ENCODE results near the gene NOTO.

Gene NOTO

DNA sequence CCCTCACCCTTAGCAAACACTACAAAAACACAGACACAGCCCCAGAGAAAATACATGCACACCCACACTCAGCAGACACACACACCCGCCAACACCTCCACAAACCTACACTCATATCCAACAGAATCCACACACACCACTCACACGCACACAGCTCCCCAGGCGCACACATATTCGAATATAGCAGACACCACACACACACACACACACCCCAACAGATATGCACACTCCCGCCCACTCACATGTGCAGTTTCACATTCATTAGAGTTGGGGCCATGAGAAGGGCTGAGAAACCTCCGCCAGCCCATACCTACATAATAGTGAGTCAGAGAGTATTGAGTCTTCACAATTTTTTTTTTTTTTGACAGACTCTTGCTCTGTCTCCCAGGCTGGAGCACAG, 29.4 kb upstream of the NOTO start:
- H3K4me3 ChIP-seq (ENCODE audit: low read depth, low read length): no peak overlapping the region
- TF ChIP-seq, protein P1, sequence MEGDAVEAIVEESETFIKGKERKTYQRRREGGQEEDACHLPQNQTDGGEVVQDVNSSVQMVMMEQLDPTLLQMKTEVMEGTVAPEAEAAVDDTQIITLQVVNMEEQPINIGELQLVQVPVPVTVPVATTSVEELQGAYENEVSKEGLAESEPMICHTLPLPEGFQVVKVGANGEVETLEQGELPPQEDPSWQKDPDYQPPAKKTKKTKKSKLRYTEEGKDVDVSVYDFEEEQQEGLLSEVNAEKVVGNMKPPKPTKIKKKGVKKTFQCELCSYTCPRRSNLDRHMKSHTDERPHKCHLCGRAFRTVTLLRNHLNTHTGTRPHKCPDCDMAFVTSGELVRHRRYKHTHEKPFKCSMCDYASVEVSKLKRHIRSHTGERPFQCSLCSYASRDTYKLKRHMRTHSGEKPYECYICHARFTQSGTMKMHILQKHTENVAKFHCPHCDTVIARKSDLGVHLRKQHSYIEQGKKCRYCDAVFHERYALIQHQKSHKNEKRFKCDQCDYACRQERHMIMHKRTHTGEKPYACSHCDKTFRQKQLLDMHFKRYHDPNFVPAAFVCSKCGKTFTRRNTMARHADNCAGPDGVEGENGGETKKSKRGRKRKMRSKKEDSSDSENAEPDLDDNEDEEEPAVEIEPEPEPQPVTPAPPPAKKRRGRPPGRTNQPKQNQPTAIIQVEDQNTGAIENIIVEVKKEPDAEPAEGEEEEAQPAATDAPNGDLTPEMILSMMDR (IDR thresholded peaks at IDR 0.05; ENCODE audit: low read depth, low read length): no peak

GRCh38 chr2:73173781-73174180, 28.6 kb upstream of the NOTO start:
- H3K4me3 ChIP-seq (ENCODE audit: low read depth, low read length): no peak overlapping the region
- TF ChIP-seq, protein P1 (IDR thresholded peaks at IDR 0.05; ENCODE audit: low read depth, low read length): no peak

DNA sequence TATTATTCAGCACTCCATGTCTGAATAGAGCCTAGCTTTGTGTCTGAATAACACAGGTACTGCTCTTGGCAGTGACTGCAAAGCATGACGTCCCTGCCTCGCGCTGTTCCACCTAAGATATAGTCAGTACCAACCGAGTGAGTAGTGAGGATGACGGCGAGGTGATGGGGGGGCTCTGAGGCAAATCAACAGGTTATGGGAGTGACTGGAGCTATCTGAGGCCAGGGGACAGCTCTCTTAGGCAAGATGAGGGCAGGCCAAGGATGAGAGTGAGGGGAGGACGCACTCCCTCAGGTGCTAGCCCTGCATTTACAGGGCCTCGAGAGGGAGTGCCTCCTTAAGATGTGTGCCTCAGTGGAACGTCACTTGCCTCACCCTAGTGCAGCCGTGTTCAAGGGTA, 28.1 kb upstream of the NOTO start:
- TF ChIP-seq, protein P1 (IDR thresholded peaks at IDR 0.05; ENCODE audit: low read depth, low read length): no peak
- H3K4me3 ChIP-seq (ENCODE audit: low read depth, low read length): no peak overlapping the region

DNA sequence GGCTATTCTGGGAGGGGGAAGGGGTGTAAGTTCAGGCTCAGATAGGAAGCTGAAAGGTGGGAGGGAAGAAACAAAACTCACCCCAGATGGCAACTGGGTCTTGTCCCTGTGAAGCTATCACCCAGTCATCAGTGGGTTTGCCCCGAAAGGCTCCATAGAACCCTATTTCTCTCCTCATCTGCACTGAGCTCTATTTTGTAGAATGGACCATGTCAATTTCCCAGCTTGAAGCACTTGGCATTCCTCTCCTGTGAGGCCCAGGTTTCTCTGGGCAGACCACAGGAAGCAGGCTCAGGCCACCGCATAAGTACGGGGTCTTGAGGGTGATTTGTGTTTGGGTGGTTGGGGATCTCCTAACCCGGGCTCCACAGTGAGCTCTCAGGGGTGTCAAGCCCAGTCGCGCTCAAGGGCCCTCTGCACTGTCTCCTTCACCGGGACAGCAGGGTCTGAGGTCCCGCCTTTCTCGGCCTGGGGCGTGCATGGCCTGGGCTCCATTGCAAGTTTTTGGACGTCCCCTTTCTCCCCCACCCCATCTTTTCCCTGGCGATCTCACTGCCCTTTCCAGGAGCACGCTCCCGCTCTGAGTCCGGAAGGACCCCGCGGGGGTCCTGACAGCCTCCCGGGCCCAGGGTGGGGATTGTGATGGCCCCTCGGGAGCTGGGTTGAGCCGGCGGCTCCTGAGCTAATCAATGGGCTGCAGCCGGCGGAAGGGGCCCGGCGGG, 27.3 kb upstream of the NOTO start:
- TF ChIP-seq, protein P1 (IDR thresholded peaks at IDR 0.05; ENCODE audit: low read depth, low read length): no peak

DNA sequence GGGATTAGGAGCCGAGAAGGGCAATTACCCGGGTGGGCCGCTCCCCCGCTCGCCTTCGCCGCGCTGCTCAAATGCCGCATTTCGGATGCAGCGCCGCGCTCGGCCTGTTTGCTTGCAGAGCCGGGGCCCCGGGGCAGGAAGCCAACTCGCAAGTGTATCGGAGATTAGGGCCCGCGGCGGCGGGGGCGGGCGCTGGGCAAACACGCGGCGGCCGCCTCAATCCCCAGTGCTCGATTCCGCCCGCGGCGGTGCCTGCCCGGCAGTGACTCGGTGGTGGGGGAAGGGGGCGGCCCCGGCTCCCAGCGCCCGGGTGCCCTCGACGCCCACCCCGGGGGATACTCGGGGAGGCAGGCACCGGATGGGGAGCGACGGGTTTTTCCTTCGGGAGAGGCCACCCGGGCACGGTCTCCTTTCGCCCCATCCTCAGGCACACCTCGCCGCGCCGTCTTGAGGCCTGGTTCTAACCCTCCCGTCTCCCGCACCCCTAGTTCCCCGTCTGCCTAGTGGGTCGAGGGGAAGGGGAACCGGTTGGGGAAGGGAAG, 26.6 kb upstream of the NOTO start:
- H3K4me3 ChIP-seq (ENCODE audit: low read depth, low read length): peak overlapping the region; percentile 38
- TF ChIP-seq, protein P1 (IDR thresholded peaks at IDR 0.05; ENCODE audit: low read depth, low read length): no peak

More for the DNA sequence above, 27.3 kb upstream of the NOTO start:
- peak overlapping the region; percentile 38 for H3K4me3 ChIP-seq (ENCODE audit: low read depth, low read length)

DNA sequence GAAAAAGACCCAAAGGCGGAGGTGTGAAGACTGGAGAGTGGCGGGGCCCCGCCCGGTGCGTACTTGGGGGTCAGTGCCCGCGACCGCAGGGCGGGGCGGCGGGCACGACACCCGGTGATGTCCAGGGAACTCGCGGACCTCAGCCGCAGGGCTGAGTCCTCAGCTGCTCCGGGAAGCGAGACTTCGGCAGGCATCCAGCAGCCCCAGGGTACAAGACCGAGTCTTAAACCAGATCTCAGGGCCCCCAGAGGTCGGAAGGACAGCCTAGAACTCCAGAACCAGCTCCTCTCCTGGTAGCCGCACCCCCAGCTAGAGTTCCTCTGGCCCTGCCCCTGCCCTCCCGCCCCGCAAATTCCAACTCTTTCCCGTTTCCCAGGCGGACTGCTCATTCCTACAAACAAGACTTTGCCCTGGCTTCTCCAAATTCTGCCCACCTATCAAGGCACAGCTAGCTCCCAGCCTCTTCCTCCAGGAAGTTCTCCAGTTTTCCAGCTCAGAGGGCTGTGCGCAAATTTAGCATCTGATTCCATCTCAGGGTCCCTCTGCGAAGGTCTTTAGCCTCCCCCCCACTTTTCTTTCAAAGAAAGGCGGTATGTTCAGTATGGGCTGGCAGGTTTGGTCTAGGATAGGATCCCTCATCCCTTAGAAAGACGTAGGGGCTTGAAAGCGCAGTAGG, 26.0 kb upstream of the NOTO start:
- peak overlapping the region; percentile 66 for H3K4me3 ChIP-seq (ENCODE audit: low read depth, low read length)
- TF ChIP-seq, protein P1 (IDR thresholded peaks at IDR 0.05; ENCODE audit: low read depth, low read length): no peak

All from WI38 (cell line).